Measurements from ENCODE around the gene TASP1.
"Not testable (repeated sequence)": the region's sequence is repeated elsewhere in the genome, so short reads cannot be mapped to it uniquely, and the experiment has no call there.

The TASP1 gene

DNA sequence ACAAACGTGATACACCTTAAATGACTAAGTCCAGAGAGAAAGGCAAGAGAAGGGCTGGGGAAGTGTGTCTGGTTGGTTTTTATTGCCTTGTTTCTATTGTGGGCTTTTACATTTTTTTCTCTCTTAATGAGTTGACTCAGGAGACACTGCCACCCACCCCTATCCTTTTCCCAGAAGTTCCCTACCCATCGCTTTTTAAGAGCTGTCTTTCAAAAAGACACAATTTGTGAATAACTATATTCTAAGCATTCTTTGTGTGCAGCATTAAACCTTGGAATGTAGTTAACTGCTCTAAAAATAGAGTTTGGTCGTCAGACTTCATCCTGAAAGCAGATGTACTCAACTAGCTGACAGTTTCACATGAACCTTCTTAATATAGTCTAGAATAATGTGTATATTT lies 242.7 kb downstream of the TASP1 start:
- DNase-seq: peak; percentile 80

DNA sequence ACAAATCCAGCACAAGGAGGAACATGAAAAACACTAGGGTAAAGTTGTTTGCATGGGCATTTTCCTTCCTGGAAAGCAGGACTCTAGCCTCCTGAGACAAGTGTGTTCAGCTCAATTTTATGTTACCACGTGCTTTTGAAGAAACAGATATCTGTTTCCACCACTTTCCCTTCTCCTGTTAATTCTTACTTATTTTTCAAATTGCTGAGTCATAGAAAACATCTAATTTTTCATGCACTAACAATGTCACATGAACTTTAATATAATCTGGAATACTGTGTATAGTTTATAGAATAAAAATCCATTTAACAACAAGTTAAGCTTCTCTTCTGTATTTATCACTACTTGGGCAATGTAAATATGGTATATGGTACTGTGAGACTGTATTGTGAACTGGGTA lies 243.5 kb downstream of the TASP1 start:
- DNase-seq: no peak

- no peak for DNase-seq
Observed at GRCh38 chr20:13392391-13392790, 246.3 kb downstream of the TASP1 start.

DNA sequence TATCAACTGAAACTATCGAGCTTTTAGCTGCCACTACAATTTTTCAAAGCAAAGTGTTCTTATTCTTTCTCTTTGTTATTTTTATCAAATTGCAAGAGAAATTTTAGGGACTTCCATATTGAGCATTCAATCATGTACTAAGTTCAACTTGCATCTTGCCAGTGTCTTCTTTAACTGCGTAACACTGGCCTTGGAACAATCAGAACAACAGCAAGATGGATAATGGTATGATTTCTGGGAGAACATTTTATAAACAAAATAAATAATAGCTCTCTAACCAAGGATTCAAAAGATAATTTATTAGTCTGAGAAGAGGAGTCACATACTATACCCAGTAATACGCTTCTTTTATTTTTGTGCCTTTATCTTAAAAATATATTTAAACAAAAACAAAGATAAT lies 249.6 kb downstream of the TASP1 start:
- no peak for DNase-seq

DNA sequence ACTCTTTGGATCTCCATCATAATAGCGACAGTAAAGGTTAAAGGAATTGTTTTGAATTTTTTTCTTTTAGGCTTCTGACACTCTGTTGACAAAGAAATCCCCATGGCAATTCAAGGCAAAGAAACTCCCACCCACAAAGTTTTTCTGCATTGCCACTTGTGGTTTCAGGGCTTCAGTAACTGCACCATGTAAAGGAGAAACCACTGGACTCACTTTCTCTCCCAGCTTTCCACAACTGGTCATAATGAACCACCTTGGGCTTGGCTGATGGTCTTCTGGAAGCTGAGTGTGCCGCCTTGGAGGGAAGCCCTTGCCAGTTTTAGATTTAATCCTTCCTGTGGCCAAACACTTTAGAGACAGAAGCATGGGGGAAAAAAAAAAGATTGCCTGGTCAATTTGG lies 254.6 kb downstream of the TASP1 start:
- DNase-seq: no peak

DNA sequence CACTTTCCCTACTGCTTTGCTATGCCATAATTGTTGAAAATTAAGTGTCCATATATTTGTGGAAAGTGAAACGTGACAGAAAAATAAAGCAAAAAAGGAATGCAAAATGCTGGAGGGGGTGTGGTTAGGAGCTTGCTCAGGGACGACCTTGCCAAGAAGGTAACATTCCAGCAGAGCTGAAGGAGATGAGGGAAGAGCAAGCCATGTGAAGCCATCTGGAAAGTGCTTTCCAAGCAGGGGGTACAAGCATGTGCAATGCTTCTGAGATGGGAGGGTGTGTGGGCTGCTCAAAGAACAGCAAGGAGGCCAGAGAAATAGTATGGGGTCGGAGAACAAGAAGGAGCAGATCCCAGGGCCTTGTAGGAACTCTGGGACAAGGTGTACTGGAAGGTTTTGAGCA lies 255.9 kb downstream of the TASP1 start:
- no peak for DNase-seq

- not testable (repeated sequence) for DNase-seq
Observed at GRCh38 chr20:13380497-13381229, 258.1 kb downstream of the TASP1 start.

GRCh38 chr20:13373400-13373799 lies 265.3 kb downstream of the TASP1 start:
- no peak for DNase-seq

DNA sequence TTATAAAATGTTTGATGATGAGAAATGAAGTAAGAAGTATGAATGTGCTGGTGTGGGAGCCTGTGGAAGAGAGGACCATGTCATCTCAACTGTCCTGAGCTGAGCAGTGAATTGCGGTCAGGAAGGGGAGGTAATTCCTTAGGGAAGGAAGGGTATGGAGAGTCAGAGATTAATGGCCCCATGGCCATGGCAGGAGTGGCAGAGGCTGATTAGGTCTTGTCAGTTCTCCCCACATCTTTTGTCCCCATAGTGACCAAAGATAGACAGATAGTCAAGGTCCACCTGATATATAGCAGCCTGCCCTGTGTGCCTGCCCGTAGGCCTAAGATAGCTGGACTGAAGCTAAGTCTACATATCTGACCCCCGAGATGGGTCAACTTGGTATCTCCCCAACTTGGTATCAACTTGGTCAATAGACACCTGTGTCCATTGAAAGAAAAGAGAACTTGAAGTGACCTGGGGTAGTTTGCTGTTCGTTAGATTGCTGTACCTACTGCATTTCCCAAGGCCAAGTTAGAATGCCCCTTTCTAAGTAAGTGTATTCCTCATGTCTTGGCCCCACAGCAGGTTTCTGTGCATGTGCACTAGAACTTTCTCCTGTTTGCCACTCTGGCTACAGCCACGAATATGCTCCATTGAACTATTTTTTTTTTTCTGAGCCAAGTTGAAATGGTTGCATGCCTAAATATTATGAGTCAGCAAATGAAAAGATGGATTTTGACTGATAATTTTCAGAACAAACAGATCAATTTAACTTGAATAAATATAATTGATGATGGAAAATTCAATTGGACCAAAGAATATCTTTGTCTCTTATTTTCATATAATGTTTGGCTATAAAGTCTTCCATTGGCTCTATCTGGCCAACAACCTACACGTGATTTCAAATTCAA lies 274.2 kb downstream of the TASP1 start:
- no peak for DNase-seq

- DNase-seq: no peak
Observed at GRCh38 chr20:13363473-13363872, 275.3 kb downstream of the TASP1 start.

DNA sequence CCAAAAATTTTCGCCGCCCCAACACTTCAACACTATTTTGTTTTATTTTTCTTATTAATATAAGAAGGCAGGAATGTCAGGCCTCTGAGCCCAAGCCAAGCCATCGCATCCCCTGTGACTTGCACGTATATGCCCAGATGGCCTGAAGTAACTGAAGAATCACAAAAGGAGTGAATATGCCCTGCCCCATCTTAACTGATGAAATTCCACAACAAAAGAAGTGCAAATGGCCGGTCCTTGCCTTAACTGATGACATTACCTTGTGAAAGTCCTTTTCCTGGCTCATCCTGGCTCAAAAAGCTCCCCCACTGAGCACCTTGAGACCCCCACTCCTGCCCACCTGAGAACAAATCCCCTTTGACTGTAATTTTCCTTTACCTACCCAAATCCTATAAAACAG lies 276.6 kb downstream of the TASP1 start:
- DNase-seq: not testable (repeated sequence)

GRCh38 chr20:13358936-13359335 lies 279.8 kb downstream of the TASP1 start:
- not testable (repeated sequence) for DNase-seq

DNA sequence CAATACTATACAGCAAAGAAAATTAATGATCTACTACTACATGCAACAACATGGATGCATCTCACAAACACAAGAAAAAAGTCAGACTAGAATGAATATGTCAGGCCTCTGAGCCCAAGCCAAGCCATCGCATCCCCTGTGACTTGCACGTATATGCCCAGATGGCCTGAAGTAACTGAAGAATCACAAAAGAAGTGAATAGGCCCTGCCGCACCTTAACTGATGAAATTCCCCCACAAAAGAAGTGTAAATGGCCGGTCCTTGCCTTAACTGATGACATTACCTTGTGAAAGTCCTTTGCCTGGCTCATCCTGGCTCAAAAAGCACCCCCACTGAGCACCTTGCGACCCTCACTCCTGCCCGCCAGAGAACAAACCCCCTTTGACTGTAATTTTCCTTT lies 280.9 kb downstream of the TASP1 start:
- not testable (repeated sequence) for DNase-seq

GRCh38 chr20:13356591-13356990 lies 282.1 kb downstream of the TASP1 start:
- no peak for DNase-seq

DNA sequence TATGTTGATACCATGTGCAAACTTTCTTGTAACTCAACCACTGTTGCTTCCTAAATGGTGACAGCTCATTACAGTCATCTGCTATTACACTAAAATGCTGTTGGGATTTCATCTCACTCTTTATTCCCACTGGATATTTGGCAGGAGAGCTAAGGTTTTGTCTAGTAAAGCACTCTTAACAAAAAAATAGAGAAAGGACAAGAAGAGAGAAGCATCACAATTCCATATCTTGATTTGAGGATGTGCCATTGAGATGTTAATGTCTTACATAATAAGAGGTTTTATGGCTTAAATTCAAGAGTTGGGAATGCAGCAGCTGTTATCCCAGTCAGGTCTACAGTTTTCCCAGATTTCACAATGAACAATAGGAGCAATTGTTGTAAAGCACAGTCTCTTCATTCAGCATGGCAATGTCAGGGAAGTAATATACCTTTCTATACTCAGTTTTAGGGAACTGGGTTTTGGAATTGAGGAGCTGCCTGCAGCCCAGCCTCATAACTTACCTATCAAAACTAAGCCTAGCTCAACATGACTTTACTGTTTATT lies 282.7 kb downstream of the TASP1 start:
- DNase-seq: no peak

GRCh38 chr20:13355411-13355810 lies 283.3 kb downstream of the TASP1 start:
- DNase-seq: no peak

GRCh38 chr20:13353261-13353945 lies 285.3 kb downstream of the TASP1 start:
- no peak for DNase-seq

DNA sequence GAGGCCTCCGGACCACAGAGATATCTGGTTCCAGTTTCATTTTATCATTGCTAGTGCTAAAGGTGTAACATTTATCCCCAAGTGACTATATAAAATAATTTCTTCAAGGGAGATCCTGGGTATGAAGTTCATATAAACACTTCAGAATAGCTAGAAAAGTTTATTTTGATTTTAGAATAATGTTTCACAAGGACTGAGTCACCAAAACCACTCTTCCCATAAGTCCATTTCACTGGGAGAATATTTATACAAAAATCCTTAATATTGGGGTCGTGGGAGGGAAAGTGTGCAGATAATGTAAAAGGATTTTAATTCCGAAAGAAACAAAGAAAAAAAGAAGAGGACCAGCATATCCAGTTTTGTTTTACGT lies 289.5 kb downstream of the TASP1 start:
- DNase-seq: no peak

DNA sequence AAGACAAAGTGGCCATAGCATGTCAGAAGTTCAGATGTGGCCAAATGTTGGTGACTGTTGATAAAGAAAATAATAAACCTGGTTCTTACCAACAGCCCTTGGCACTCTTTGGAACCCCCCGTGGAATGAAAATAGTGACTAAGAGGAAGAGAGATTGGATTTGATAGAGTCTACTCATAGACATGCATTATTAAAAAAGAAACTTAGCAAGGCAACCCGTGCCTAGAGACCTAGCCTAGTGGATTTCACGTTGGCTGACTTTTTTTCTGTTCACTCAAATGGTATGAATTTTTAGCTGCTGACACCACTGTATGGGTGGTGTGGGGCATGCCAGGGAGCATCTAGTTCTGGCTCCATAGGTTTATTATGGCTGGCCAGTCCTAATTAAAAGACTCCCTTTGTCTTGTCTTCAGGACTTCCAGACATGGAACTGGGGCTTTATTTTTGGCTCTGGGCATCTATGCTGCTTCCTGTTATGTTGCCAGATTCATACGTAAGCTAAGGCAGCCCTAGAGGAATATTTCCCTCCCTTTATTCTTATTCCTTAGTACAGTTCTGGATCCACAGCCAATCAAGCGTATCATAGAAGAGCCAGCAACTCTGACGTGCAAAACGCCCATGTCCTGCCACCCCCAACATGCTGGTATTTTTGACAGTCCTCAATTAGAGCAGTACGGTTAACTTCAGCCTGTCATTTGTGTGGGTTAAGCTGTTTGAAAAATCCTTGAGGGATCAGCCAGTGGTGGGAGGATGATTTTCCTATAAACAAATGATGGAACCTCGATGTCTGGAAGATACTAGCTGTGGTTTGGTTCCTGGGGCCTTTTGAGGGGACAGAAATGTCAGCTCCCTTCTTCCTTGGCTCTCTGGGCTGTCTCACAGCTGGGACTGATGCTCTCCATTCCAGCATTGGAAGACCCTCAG lies 290.2 kb downstream of the TASP1 start:
- no peak for DNase-seq

GRCh38 chr20:13344671-13345070 lies 294.1 kb downstream of the TASP1 start:
- DNase-seq: no peak

- DNase-seq: no peak
Observed at GRCh38 chr20:13342469-13343242, 296.1 kb downstream of the TASP1 start.
